ENCODE data around the gene SH2D7. TPM values are rescaled to one million over a fixed set of nuclear protein-coding genes. Genes with fewer than 3 reads are reported as not detected.
A peak's percentile ranks its signal among the peaks of the same experiment; 100 is the strongest.

The SH2D7 gene
- total RNA-seq, 1 experiment from 2014 or later = not detected

- intact Hi-C loops (cut with micrococcal nuclease; ENCODE audit: unreplicated experiment) = no loop called here
- H3K36me3 ChIP-seq (ENCODE audit: low read depth) = no peaks in the 10 kb centered on the region
- ChIA-PET POLR2A (ENCODE audit: unreplicated experiment) (no interaction called here), CTCF (no interaction called here)
- H2AFZ ChIP-seq = no peak overlapping the region; the same call in 1 of the 2 replicates
- no peak for TF ChIP-seq EZH2 (IDR thresholded peaks at IDR 0.05; ENCODE audit: low read depth)
- no peak for TF ChIP-seq CTCF (conservative IDR thresholded peaks at IDR 0.05)
- no TSS peak for BruUV-seq (replicated peaks)
- peaks cover 46% of the 10 kb centered on the region for H3K4me1 ChIP-seq (replicated peaks; ENCODE audit: insufficient read depth)
- H4K20me1 ChIP-seq (ENCODE audit: insufficient read depth) = no peaks in the 10 kb centered on the region
- no peaks in the 10 kb centered on the region for H3K9me2 ChIP-seq (ENCODE audit: insufficient read depth)
- peaks cover 9% of the 10 kb centered on the region; the same call in 1 of the 2 replicates for H3F3A ChIP-seq (ENCODE audit: insufficient read depth, low read depth)
- H3K27me3 ChIP-seq (ENCODE audit: insufficient read depth, low read depth) = no peaks in the 10 kb centered on the region
- peak overlapping the region; percentile 42 for H3K4me2 ChIP-seq
- no peaks in the 10 kb centered on the region for H3K9me3 ChIP-seq (ENCODE audit: insufficient read depth, low read depth)
- no peak overlapping the region for H3K27ac ChIP-seq
- peak; percentile 43 to 68 for DNase-seq
- H3K79me2 ChIP-seq (ENCODE audit: low read depth) = no peaks in the 10 kb centered on the region
- no peak overlapping the region for H3K4me3 ChIP-seq
Measured at GRCh38 chr15:78104119-78104479, 11.7 kb downstream of the SH2D7 start.

GRCh38 chr15:78104566-78105475 is 12.5 kb downstream of the SH2D7 start:
- Histone ChIP-seq H2AFZ (no peak overlapping the region), H3K27ac (no peak overlapping the region), H3K36me3 (ENCODE audit: low read depth) (no peaks in the 10 kb centered on the region), H3K9me3 (ENCODE audit: insufficient read depth, low read depth) (no peaks in the 10 kb centered on the region), H3F3A (ENCODE audit: insufficient read depth, low read depth) (peaks cover 9% of the 10 kb centered on the region; the same call in 1 of the 2 replicates), H4K20me1 (ENCODE audit: insufficient read depth) (no peaks in the 10 kb centered on the region), H3K27me3 (ENCODE audit: insufficient read depth, low read depth) (no peaks in the 10 kb centered on the region), H3K4me3 (no peak overlapping the region), H3K4me1 (replicated peaks; ENCODE audit: insufficient read depth) (peaks cover 46% of the 10 kb centered on the region), H3K79me2 (ENCODE audit: low read depth) (no peaks in the 10 kb centered on the region), H3K9me2 (ENCODE audit: insufficient read depth) (no peaks in the 10 kb centered on the region), H3K4me2 (peak overlapping the region; percentile 42; the same call in 1 of the 2 replicates)
- BruUV-seq (replicated peaks) = no TSS peak
- TF ChIP-seq EZH2 (IDR thresholded peaks at IDR 0.05; ENCODE audit: low read depth) (no peak), CTCF (conservative IDR thresholded peaks at IDR 0.05) (no peak)
- ChIA-PET POLR2A (ENCODE audit: unreplicated experiment) (interaction anchor here (0.6 kb wide), 1 partner anchor 68 kb away, joined by 3 read pairs; no protein-coding TSS in a partner anchor), CTCF (no interaction called here)
- no peak for DNase-seq
- intact Hi-C loops (cut with micrococcal nuclease; ENCODE audit: unreplicated experiment) = loop anchor here (1.0 to 5.0 kb wide), 2 partner anchors 97 to 203 kb away; no protein-coding TSS in a partner anchor

GRCh38 chr15:78105476-78106241 is 13.3 kb downstream of the SH2D7 start:
- H3K36me3 ChIP-seq (ENCODE audit: low read depth) = no peaks in the 10 kb centered on the region
- DNase-seq = no peak
- intact Hi-C loops (cut with micrococcal nuclease; ENCODE audit: unreplicated experiment) = loop anchor here (1.0 to 5.0 kb wide), 2 partner anchors 97 to 203 kb away; no protein-coding TSS in a partner anchor
- TF ChIP-seq CTCF (conservative IDR thresholded peaks at IDR 0.05) = no peak
- no peak for TF ChIP-seq EZH2 (IDR thresholded peaks at IDR 0.05; ENCODE audit: low read depth)
- no TSS peak for BruUV-seq (replicated peaks)
- POLR2A ChIA-PET (ENCODE audit: unreplicated experiment) = interaction anchor here (0.7 kb wide), 1 partner anchor 314 kb away, joined by 3 read pairs; no protein-coding TSS in a partner anchor
- H3K4me1 ChIP-seq (replicated peaks; ENCODE audit: insufficient read depth) = peaks cover 46% of the 10 kb centered on the region
- no peaks in the 10 kb centered on the region for H3K9me3 ChIP-seq (ENCODE audit: insufficient read depth, low read depth)
- H3K27ac ChIP-seq = no peak overlapping the region
- peaks cover 9% of the 10 kb centered on the region; the same call in 1 of the 2 replicates for H3F3A ChIP-seq (ENCODE audit: insufficient read depth, low read depth)
- H2AFZ ChIP-seq = no peak overlapping the region
- CTCF ChIA-PET = no interaction called here
- H4K20me1 ChIP-seq (ENCODE audit: insufficient read depth) = no peaks in the 10 kb centered on the region
- H3K79me2 ChIP-seq (ENCODE audit: low read depth) = no peaks in the 10 kb centered on the region
- no peak overlapping the region for H3K4me2 ChIP-seq
- H3K4me3 ChIP-seq = no peak overlapping the region
- no peaks in the 10 kb centered on the region for H3K27me3 ChIP-seq (ENCODE audit: insufficient read depth, low read depth)
- H3K9me2 ChIP-seq (ENCODE audit: insufficient read depth) = no peaks in the 10 kb centered on the region
